GM12892 (cell line): Measurements from ENCODE around the gene CLIC5.

Source experiments
- POLR2A ChIP-seq: IDR thresholded peaks from 2 replicates; pipeline ENCODE4 v1.6.1; 2011; ENCODE audit warnings: low read depth, low read length, control low read depth
- POLR2AphosphoS5 ChIP-seq: IDR thresholded peaks from 2 replicates; pipeline ENCODE4 v1.6.1; 2011; ENCODE audit warnings: low read depth, low read length, control low read depth
- TAF1 ChIP-seq: IDR thresholded peaks from 2 replicates; pipeline ENCODE4 v1.6.1; 2011; ENCODE audit warnings: low read depth, mild to moderate bottlenecking, control low read depth, low read length, borderline replicate concordance

GRCh38 chr6:45959534-45960145, 56.0 kb downstream of the CLIC5 start:
- TF ChIP-seq TAF1 (no peak), POLR2AphosphoS5 (no peak), POLR2A (no peak)
